ENCODE data around the gene CSF2. TPM values are rescaled to one million over a fixed set of nuclear protein-coding genes. Genes with fewer than 3 reads are reported as not detected.

CSF2 gene
- 0.20 and 0.22 TPM in 2 replicates for total RNA-seq

DNA sequence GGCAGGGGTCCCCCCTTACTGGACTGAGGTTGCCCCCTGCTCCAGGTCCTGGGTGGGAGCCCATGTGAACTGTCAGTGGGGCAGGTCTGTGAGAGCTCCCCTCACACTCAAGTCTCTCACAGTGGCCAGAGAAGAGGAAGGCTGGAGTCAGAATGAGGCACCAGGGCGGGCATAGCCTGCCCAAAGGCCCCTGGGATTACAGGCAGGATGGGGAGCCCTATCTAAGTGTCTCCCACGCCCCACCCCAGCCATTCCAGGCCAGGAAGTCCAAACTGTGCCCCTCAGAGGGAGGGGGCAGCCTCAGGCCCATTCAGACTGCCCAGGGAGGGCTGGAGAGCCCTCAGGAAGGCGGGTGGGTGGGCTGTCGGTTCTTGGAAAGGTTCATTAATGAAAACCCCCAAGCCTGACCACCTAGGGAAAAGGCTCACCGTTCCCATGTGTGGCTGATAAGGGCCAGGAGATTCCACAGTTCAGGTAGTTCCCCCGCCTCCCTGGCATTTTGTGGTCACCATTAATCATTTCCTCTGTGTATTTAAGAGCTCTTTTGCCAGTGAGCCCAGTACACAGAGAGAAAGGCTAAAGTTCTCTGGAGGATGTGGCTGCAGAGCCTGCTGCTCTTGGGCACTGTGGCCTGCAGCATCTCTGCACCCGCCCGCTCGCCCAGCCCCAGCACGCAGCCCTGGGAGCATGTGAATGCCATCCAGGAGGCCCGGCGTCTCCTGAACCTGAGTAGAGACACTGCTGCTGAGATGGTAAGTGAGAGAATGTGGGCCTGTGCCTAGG lies at the start of gene CSF2:
CSF2 (plus strand) TSS at position 559 of the 783 bp plus-strand sequence; CDS start at position 594, 35 bp downstream.
- peak; percentile 36 to 69 for DNase-seq (ENCODE audit: low read depth in 2 of 2)

DNA sequence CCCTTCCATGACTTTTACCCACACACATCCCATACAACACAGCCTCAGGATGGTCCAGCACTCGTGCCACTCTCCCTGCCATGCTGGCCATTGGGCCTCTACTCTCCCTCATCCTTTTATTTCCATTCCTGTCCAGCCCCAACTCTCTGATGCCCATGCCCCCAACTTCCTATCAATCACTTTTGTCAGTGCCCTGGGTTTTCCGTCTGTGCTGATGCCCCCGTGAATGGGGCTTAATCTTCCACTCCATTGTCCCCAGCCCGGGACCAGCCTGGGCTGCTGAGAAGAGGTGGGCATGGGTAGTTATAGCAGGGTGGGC lies 49.5 kb upstream of the CSF2 start:
- DNase-seq (ENCODE audit: low read depth in 2 of 2), result no peak

DNA sequence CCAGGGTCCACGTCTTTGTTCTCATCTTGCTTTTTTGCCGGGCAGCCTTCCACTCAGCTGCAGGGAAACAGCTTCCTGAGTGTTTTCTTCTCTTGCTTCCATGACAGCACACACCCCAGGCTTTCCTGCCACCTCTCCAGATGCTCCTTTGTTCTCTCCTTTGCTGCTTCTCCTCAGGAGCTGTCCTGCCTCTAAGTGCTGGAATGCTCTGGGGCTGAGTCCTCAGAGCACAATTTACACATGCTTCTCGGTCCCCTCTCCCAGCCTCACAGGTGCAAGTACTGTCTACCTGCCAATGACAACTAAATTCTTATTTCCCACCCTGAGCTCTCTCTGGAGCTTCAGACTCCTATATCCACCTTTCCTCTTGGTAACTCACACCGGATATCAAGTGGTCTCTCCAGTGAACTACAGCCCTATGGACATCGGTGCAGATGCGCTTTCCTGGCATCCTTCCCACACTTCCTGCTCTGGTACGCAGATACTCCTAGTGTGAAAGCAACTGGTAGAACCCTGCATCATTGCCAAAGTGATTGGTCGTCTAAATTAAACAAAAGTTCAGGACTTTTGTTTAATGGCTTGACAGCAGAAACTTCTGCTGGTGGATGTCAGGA lies 48.7 kb upstream of the CSF2 start:
- DNase-seq (ENCODE audit: low read depth in 2 of 2), result peak in 1 of 2 donors; percentile 15

DNA sequence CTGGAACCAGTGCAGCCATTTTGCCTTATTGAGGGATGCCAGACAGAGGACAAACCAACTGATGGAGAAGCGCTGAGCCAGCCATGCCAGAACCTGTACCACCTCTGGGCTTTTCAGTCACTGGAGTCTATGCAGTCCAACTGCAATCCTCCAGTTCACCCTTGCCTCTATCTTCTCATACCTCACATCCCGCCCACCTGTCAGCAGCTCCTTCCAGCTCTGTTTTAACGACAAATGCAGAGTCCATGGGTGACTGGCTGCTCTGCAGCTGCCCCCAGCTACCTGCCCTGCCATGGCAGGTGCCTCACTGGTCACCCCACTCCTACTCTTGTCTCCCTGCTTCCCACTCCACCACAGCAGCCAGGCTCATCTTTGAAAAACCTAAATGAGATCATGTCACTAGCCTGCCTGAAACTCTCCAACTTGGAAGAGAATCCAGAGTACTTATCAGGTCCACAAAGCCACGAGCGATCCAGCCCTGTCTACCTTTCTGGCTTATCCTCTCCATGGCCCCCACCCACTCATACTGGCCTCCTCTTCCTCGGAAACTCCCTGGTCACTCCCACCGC lies 48.1 kb upstream of the CSF2 start:
- no peak for DNase-seq (ENCODE audit: low read depth in 2 of 2)

DNA sequence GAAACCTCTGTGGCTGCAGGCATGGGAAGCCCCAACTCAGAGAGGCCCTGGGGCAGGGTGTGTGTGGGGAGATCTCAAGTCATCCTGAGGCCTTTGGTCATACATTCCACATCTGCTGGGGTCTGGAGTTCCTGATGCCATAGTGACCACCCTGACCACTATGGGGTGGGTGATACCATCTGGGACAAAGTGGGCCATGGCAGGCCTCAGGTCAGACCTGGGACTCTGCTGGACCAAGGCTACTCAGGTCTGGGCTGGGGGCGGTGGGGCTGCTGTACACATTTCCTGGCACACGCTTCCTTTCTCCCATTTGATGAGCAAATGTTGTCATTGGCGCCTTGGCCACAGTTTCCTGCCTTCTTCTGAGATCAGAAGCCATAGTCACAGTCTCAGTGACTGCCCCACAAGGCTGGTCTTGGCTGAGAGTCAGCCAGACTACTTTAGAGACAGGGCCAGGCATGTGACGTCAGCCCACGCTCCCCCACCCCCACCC lies 47.0 kb upstream of the CSF2 start:
- no peak for DNase-seq (ENCODE audit: low read depth in 2 of 2)

DNA sequence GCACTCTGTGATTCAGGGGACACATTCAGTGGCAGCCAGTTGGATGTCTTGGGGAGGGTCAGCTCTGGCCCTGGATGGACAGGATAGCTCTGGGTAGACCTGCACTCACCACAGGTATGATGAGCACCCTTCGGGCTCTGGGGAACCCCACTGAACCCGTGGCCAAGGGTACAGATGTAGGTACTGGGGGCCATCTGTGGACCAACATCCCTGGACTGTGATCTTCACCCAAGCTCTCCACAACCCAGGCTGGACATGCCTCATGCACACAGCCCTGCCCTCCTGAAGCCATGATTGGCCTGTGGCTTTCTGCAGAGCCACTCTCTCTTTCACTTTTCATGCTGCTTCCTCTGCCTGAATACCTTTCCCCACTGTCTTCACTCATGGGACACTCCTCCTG lies 46.6 kb upstream of the CSF2 start:
- DNase-seq (ENCODE audit: low read depth in 2 of 2), result no peak

DNA sequence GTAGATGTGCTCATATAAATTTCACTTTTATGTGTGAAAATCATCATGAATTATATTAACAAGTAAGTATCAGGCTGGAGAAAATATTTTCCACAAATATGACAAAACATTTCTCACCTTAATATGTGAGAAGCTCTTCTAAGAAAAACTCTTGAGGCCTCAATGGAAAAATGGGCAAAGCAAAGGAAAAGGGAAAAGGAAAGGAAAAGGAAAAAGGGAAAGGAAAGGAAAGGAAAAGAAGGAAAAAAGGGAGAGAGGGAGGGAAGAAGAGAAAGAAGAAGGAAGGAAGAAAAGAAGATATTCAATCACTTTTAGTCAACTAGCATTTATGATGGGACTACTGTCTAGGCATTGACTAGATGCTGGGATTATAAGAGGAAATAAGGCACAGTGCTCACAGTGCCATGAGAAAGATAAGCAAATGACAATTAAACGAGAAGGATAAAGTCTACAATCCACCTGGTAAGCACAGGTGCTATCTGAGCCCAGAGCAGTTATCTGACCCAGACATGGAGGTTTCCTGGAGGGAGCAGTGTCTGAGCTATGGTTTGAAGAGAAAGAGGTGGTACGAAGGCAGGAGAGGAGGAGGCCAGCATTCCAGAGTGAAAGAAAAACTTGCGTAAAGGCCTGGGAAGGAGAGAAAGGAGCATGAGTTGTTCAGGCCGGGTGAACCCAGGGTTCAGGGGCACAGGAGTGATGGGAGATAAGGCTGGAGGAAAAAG lies 43.8 kb upstream of the CSF2 start:
- DNase-seq (ENCODE audit: low read depth in 2 of 2), result no peak

DNA sequence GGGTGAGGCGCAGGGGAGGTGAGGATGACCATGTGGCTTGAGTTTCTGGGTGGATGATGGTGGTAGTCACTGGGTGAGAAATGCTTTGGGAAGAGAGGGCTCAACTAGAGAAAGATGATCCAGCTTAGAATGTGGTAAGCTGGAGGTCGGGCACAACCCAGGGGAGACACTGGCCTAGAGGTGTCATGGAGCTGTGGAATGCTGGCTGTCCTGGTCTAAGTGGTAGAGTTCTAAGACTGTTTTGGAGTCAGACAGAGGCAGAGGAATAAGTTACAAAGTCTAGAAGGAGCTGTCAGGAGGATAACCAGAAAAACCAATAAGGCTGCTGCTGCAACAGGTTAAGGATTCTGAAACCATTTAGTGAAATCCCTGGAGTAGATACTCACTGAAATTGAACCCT lies 43.0 kb upstream of the CSF2 start:
- no peak for DNase-seq (ENCODE audit: low read depth in 2 of 2)

DNA sequence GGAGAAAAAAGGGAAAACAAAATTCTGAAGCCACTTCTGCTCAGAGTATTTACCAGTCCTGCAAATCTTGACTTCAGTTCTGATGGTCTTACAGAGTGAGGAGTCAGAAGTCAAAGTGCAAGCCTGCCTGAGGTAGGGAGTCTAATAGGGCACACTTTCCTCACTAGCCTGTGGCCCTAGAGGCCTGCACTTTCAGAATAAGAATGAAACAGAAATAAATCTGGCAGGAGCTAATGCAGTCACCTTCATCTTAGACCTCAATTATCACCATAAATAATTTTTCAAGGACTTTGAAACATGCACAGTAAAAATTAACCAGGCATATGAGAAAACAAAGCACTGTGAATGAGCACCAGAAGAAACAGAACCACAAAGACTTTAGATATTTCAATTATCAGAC lies 41.4 kb upstream of the CSF2 start:
- DNase-seq (ENCODE audit: low read depth in 2 of 2), result no peak

DNA sequence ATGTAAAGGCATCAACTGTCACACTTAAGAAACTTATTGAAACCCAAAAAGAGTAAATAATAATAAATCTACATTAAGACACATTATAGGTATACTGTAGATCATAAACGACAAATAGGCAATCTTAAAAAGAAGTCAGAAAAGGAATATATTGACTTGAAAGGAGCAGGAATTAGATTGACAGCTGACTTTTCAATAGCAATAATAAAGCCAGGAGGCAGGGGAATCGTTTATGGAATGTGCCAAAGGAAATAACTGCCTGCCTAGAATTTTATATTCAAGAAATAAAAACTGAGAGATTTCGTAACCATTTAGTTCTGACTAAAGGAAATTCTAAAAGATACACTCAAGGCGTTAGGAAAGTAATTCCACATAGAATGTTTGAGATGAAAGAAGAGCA lies 40.5 kb upstream of the CSF2 start:
- no peak for DNase-seq (ENCODE audit: low read depth in 2 of 2)

DNA sequence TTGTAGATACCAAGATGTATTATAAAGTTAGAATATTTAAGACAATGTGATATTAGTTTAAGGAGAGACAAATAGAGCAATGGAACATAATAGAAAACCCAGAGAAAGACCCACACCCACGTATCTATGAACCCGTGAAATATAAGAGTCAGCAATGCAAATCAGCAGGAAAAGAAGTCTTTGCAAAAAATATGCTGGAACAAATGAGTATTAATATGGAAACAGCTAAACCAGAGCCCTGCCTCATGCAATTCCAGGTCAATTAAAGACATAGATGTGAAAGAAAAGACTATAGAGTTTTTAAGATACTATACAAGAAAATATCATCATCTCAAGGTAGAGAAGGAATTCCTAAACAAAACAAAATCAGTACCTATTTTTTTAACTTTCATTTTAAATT lies 36.2 kb upstream of the CSF2 start:
- no peak for DNase-seq (ENCODE audit: low read depth in 2 of 2)

DNA sequence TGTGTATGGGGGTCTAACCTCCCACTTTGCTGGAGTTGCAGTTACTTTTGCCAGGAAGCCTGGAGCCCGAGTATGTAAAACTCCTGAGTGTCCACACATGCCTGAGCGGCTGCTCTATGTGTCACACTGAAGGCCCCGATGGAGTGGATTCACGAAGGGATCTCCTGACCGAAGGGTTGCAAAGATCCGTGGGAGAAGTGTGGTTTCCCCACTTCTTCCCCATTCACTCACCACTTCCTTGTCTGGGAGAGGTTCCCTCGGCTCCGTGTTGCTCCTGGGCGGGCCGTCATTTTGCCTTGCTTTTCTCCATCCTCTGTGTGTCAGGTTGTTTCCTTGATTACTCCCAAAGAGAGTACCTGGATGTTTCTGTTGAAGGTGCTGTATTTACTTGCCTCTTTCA lies 29.4 kb upstream of the CSF2 start:
- DNase-seq (ENCODE audit: low read depth in 2 of 2), result no peak

DNA sequence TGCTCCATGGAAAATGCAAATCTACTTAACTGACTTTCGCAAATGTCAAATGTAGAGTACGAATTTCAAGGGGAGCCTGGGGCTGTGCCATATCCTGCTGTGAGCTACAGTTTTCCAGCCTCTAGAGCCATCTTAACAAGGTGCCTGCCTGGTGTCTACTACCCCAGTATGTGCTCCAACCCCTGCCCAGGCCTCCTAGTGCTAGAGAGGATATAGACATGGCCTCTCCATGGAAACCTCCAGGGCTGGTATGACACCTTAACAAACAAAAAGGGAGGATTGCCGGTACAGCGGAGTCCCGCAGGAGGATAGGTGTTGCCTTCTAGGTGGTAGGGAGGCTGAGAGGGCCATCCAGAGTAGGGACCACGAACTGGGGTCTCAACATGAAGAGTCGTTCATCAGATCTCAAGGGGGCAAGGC lies 26.7 kb upstream of the CSF2 start:
- DNase-seq (ENCODE audit: low read depth in 2 of 2), result no peak

DNA sequence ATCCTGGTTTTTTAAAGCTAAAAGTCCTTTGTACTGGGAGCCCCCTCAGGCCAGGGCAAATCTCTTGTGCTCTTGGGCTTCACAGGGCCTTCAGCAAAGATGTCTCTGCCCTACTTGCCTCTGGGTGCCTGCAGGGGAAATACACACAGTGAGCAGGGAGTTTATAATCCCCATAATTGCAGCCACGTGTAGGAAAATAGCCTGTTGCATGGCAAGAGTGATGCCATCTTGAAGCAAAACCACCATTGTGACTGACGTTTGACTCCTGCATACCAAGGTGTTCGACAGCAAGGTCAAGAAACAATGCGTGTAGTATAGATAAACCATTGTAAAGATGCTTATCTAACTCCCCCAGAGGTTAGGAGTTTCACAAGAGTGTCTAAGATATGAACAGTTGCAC lies 24.5 kb upstream of the CSF2 start:
- DNase-seq (ENCODE audit: low read depth in 2 of 2), result no peak

DNA sequence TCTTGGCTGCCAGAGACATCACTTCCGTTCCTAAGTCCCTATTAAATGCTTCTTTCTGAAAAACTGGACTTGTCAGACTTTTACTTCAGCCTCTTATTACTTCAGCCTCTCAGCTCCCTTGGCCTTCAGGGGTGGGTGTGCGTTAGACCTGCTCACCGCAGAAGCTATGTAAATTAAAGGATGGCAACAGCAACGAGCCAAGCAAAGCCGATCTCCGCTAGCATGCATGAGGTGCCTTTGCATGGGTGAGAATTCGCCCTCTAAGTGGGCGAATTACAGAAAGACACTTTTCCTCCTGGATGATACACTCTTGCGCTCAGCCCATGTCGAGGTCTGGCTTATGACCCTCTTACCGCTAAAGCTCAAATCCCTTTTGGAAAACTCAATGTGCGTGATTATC lies 24.0 kb upstream of the CSF2 start:
- no peak for DNase-seq (ENCODE audit: low read depth in 2 of 2)

DNA sequence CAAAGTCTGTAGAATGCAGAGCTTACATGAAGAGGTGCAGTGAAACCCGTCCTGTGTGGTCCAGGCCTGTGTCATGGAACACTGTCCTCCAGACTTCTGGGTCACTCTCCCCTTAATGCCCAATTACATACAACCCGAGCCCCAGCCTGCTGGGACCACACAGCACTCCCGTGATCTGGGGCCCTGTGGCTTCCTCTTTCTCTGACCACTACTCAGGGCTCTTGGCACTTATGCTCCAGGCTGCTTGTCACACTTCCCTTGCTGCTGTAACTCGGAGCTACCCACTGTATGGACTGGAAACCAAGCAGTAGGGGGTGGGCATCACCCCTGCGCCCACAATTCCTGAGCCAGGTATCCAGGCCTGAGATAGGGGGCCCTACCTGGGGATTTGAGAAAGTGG lies 23.5 kb upstream of the CSF2 start:
- no peak for DNase-seq (ENCODE audit: low read depth in 2 of 2)

DNA sequence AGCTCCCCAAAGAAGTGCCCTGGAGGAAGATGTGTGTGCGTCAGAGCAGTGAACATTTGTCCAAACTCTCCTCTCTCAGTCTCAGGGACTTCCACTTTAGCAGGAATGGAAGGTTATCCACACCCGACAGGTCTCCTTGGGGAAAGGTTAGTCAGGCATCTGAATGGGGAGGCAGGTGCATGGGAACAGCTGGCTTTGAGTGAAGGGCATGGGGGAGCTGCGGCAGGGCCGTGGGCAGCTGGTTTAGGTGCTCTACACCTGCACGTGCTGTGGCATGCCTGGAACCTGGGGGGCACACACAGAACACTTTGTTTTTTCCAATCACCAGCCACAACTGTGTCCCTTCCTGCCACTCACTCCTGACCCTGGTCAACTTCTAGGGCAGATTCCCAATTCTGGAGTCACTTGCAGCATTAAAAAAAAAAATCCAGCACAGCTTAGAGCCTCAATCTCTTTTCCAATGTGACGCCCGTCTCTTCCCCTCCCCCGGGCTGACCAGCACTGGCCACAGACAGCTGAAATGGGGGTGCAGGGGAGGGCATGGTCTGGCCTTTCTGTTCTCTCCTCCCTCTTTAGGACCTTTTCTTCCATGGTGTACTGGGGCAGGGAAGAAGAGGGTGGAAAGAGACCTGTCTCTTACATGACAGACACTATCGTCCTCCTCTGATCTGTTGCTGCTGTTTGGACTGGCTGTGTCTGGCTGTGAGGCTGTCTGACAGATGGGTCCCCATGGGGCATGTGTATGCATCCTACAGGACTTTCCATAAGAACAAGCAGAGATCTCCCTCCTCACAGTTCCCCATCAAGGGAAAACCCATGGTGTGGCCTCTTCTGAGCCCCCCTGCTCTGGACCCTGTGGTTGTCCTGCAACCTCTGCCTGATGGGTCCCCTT lies 22.7 kb upstream of the CSF2 start:
- no peak for DNase-seq (ENCODE audit: low read depth in 2 of 2)

DNA sequence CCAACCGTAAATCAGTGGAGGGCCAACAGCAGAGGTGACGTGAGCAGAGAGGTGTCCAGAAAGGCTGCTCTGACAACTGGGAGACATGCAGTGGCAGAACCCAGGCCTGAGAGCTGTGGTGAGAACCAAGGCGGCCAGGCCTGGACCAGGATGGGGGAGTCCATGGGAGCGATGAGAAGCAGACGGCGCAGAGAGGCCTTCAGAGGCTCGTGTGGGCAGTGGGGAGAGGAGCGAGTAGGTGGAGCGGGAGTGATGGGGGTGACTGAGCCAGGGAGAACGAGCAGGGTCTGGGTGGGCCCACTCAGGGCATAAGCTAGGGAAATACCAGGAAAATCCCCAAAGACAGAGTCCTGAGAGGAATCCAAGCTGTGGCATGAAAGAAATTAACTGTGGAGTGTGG lies 21.1 kb upstream of the CSF2 start:
- no peak for DNase-seq (ENCODE audit: low read depth in 2 of 2)

DNA sequence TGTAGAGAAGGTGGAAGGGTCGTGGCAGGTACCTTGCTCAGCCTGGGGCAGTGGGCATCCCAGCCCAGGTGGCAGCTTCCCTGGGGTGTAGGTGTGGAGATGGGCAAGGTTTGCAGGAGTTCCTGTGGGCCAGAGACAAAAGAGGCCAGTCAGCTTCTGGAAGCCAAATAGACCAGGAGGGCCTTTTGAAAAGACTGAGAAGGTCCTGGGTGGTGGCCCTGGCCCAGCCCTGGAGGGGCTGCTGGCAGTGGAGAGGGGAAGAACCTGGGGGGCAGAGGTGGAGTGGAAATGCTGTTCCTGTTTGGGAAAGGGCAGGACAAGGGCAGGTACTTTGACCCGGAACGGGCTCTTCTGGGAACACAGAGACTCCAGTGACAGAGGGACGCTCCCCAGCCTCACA lies 20.1 kb upstream of the CSF2 start:
- no peak for DNase-seq (ENCODE audit: low read depth in 2 of 2)

DNA sequence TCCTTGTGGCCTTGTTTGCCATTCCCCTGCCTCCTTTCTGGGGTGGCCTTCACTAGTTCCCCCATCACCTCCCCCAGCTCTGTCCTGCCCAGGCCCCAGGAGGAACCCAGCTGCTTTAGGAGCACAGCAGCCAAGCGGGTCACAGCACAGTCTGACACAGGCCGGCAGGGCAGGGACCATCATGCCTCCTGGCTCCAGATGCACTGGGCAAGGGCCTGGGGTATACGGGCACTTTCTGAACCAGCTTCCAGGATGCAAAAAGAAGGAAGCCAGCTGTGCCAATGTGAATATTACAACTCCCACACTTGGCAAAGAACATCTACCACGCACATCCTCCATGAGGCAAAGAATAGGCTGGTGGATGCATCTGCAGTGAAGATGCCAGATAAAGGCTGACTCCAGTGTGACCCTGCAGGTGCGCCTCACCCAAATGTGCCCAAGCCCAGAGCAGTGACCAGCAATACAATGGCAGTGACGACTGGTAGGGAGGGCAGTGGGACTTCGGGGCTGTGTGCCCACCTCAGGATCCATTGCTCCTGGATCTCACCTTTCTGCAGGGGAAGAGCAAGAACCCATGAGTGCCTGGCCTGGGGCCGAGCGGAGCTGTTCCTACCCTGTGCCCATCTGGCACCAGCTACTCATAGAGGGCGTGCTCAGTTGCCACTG lies 19.4 kb upstream of the CSF2 start:
- DNase-seq (ENCODE audit: low read depth in 2 of 2), result no peak
